ENCODE data around the gene SKI.
"Not testable (repeated sequence)": the region's sequence is repeated elsewhere in the genome, so short reads cannot be mapped to it uniquely, and the experiment has no call there.

The SKI gene

GRCh38 chr1:2279817-2280216 is 51.7 kb downstream of the SKI start:
- DNase-seq, result no peak

DNA sequence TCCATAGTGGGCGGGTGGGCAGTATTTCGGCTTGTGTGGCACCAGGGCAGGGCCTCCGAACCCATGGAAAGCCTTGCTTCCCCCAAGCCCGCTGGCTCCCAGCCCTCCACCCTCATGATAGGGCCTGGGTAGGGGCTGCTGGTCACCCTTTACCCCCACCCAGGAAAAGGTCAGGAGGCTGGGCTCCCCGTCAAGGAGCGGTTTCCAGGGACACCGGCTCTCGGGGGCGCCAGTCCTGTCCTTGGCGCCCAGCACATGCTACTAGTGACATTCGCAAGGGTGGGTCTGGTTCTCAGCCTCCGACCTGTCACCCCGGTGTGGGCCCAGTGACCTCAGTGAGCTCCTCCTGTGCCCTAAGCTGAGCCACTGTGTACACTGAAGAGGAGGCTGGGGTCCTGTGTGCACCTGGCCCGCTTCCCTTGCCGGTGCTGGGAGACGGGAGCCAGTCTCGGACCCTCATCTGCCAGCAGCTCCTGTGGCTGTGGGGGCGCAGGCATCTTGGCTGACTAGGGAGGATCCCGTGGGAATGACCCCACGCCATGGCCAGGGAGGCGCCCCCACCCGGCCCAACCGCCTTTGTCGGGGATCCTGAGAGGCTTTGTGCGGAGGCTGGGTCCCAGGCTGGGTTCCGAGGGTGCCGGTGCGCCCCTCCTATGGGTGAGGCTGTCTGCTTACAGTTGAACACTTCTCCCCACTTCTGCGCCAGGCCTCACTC is 54.6 kb downstream of the SKI start:
- DNase-seq, result no peak

DNA sequence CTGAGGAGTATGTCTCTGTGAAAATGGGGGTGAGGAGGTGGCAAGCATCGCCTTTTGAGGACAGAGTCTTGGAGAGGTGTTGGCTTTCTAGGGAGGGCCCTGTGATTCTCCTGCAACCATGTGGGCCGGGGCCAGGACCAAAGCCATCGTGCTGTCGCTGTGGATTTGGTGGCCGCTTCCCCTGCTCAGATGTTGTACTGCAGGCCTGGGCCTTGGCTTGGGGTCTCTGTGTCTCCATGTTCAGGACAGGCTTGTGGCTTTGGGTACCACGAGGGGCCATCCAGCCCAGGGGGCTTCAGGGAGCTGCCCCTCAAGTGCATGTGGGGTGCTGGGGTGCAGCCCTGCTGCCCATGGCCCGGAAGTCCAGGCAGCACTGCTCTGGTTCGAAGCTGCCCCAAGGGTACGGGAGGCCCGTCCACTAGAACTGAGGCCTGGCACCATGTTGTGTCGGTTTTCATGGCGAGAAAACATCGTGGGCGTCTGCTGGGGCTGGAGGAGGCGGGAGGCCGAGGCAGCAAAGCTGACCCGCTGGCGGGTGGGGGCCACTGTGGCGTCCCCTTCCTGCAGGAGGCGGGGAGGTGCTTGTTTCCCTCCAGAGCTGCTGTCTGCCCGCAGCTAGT is 55.4 kb downstream of the SKI start:
- no peak for DNase-seq

DNA sequence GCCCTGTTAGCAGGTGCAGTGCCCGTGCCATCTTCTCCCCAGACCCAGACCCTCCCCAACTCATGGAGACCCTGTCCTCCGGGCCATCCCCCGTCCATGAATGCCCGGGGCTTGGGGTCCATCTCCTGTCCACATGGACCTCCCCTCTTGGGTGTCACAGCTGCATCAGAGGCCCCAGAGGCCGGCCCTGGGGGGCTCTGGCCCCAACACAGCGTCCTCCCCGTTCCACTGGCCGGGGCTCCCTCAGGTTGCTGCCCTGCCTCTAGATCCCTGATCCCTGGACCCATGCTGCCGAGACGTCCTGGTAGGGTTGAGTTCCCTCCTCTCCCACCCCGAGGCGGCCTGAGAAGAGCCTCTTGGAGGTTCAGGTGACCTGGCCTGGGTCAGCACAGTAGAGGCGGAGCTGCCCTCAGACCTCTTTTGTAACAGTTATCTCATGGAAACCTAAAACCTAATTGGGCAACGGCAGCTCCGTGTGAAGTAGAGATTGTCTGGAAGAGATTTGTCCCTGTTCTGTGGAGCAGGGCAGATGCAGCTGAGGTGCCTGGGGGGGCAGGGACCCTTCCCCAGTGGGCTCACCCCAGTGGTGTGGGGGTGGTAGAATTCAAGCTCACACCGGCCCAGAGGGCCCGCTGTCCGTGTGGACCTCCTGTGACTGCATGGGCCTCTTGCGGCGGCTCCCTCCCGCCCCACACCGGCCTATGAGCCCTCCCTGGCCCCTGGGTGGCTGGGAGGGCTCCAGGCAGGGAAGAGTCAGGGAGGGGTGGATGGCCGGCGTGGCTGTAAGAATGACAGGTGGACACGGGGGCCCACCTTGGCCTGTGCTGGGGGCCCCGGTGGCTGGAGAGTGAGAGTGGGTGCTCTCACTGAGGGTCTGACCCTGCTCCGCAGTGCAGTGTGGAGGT is 56.1 kb downstream of the SKI start:
- DNase-seq, result no peak

DNA sequence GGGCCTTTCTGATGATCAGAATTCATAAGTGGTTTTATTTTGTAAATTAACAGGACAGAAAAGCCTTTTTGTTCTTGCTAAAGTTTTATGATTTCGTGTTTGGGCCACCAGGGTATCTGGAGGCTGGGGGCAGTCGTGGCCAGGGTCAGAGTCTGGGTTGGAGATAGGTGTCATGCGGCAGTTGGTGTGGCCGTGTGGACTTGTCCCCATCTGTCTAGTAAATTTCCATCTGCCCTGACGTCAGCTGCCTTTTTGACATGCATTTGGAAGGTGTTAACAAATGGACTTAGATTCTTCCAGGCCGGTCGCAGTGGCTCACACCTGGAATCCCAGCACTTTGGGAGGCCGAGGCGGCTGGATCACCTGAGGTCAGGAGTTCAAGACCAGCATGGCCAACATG is 56.8 kb downstream of the SKI start:
- no peak for DNase-seq

DNA sequence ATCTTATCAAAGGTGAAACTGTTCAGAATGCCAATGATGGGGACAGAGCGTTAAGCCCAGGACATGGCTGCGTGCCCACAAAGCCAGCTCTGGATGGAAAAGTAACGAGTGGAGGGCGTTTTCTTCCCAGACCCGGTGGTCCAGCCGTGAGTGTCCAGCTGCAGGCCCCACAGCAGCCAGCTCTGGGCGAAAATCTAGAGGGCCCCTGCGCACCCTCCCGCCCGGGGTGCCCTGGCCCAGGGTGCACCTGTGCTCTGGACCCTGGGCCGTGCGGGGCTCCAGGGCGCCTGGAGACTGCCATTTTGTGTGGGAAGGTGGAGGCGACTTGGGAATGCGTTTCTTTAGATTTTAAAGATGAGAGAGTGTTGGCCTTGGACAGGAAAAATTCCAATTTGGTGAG is 58.8 kb downstream of the SKI start:
- no peak for DNase-seq

- DNase-seq, result no peak
Observed at GRCh38 chr1:2287649-2288048, 59.5 kb downstream of the SKI start.

DNA sequence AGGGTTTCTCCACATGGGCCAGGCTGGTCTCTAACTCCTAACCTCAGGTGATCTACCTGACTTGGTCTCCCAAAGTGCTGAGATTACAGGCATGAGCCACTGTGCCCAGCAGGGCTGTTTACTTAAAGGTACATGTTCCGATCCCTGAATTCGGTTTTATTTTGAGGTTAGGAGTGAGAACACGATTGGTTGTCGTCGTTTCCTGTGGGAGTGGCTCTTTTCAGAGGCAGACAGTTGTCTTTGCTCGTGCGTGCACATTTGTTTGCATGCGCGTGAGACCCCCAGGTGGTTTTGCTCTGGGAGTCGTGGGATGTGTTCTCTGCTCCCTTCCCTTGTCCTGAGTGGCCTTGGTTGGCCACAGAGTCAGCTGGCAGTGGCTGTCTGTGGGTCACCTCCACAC is 60.2 kb downstream of the SKI start:
- DNase-seq, result no peak

- DNase-seq, result no peak
Observed at GRCh38 chr1:2288816-2289536, 60.9 kb downstream of the SKI start.

GRCh38 chr1:2289607-2290006 is 61.5 kb downstream of the SKI start:
- no peak for DNase-seq

GRCh38 chr1:2290171-2290578 is 62.1 kb downstream of the SKI start:
- DNase-seq, result no peak

GRCh38 chr1:2290595-2291510 is 62.7 kb downstream of the SKI start:
- peak; percentile 71 for DNase-seq

GRCh38 chr1:2291577-2291976 is 63.5 kb downstream of the SKI start:
- DNase-seq, result no peak

- DNase-seq, result no peak
Observed at GRCh38 chr1:2292725-2293450, 64.8 kb downstream of the SKI start.

DNA sequence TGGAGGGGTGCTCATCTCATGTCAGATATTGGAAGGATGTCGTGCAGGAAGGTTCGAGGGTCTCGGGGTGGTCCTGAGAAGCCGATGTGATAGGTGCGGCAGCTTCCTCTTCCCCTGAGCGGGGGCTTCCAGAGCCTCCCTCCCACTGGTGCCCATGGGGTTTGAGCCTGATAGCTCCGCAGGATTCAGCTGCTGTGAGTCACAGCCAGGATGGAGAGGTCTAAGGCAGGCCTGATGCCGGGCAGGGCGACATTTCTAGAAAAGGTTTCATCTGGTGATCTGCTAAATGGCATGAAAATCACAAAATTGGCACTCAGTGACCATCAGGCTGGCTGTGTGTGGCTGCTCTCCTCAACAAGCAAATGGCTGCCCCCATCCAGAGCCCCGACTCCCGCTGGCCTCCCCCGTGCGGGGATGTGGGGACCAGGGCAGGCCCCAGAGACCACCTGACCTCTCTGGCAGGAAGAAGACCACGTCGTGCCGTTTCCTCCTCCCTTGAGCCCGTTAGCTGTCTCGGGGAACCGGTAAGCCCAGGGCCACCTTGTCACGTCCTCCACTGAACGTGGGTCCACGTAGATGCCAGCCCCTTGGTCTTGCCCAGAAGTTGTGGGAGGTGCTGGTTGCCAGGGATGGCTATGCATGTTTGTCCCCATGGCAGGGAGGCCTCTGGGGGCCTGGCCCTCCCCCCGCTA is 66.1 kb downstream of the SKI start:
- DNase-seq, result no peak

- DNase-seq, result no peak
Observed at GRCh38 chr1:2294725-2295078, 66.6 kb downstream of the SKI start.

DNA sequence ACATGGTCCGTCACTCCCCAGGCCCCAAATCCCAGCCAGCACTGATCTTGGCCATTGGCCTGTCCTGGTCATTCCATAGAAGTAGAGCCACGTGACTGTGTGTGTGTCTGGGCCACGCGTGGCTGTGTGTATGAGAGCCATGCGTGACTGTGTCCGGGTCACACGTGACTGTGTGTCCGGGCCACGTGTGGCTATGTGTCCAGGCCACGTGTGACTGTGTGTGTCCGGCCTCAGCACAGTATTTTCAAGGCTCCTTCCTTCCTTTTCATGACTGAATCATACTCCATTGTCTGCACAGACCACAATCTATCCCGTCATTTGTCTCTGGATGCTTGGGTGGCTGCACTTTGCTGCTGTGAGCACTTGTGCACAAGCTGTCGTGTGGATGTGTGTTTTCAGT is 67.4 kb downstream of the SKI start:
- no peak for DNase-seq

GRCh38 chr1:2296211-2296610 is 68.1 kb downstream of the SKI start:
- DNase-seq, result not testable (repeated sequence)

DNA sequence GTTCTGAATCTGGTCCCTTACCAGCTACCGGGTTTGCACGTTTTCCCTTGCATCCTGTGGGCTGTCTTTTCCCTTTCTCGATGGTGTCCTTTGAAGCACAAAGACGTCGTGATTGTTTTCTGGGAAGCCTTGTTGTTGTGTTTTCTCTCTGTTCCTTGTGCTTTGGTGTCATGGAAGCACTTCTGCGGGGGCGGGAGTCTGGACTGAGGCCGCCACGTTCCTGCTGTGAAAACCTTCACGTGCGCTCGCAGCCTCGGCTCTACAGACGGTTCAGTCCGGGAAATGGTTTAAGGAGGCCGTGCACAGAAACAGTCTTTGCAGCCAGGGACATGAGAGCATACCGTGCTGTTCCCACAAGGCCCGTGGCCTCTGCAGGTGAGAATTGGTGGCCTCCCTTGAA is 68.5 kb downstream of the SKI start:
- no peak for DNase-seq

- DNase-seq, result no peak
Observed at GRCh38 chr1:2297246-2298011, 69.3 kb downstream of the SKI start.

All from stimulated activated CD4-positive, alpha-beta T cell treated with anti-CD3 and anti-CD28 coated beads, Interleukin-12 subunit alpha, Interleukin-12 subunit beta, amount 100 ng/mL, for 4 hours (primary cell).